ENCODE results near the gene KLK11.

Gene KLK11

GRCh38 chr19:51027126-51027806 lies 850 bp upstream of the KLK11 start:
- FAIRE-seq = no peak

DNA sequence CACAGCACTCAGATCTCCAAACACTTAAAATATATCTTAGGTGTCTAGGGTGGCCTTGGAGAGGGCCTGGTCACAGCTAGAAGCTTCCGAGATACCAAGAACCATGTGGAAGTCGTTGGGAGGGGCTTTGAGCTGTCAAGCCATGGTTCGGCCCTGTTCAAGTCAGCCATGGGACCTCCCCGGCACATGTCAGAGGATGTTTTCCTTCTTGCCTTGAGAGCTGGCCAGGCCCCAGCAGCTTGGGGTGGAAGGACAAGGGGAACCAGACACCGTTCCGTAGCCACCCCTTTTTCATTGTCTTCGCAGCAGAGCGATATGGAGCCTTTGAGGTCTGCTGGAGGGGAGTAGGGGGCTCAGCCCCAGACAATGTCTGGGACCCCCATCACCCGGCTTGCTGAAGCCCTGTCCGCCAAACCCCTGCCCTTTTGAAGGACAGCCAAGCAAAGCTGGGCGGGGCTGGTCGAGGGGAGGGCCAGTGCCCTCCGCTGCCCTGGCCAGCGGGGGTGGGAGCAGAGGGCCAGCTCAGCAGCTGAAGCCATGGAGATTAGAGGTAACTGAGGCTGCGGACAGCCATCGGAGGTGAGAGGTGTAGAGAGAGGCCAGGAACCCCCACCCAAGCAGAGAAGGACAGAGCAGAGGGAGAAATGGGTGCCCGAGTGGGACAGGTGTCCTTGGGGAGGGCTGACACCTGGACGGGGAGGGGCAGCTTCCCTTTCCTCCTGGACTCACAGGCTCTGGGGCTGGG lies 435 bp downstream of the KLK11 start:
- no peak for FAIRE-seq

DNA sequence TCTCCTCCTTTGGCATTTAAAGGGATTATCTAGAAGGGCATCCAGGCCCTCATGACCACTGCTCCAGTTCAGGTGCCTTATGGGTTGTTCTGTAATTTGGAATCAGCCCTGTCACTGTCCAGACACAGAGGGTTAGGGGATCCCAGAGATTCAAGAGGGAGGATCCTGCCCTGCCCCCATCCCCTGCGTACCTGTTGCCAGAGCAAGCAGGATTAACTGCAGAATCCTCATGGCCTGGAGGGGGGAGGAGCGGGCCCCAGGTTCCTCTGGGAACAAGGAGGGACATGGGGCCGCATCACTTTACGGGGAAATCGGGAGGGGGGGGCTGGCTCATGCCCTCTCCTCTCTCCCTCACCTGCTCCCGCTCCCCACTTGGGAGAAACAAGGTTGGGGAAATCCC lies 1.0 kb downstream of the KLK11 start:
- no peak for FAIRE-seq

GRCh38 chr19:51024924-51025323 lies 1.5 kb downstream of the KLK11 start:
- no peak for FAIRE-seq

DNA sequence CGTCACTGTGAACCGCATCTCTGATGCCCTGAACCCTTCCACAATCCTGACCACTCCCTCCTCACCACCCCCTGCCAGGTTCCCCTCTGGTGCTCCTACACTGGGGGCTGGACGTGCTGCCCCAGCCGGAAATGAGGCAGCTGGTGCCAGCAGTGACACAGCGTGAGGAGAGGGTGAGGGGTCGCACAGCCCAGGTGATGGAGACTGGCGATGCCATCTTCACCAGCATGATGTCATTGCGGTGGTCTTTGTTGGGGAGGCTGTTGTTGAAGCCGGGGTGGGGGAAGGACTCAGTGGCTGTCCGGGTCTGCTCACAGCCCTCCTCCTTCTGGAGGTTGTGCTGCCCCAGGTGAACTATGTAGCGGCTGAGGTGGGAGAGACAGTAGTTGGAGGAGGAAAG lies 2.5 kb downstream of the KLK11 start:
- FAIRE-seq = no peak

GRCh38 chr19:51022526-51022925 lies 3.9 kb downstream of the KLK11 start:
- no peak for FAIRE-seq

DNA sequence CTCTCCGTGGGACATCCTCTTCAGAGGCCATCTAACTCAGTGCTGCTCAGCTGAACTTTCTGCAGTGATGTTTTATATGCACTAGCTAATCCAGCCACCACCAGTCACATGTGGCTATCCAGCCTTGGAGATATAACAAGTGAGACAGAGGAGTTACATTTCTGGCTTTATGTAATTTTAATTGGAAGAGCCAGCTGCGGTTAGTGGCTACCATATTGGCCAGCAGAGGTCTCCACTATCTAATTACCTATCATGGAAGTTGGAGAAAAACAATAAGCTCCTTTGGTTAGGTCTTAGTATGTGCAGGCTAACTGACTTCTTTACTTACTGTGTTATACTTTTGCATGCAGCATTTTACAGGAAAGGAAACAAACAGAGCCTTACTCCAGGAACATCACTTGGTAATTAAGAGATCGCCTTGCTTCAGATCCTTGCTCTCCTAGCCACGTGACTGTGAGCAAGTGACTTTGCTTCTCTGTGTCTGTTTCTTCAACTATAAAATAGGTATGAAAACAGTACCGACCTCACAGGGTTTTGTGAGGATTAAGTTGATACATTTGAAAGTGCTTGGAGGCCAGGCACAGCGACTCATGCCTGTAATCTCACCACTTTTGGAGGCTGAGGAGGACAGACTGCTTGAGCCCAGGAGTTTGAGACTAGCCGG lies 5.3 kb downstream of the KLK11 start:
- FAIRE-seq = no peak

DNA sequence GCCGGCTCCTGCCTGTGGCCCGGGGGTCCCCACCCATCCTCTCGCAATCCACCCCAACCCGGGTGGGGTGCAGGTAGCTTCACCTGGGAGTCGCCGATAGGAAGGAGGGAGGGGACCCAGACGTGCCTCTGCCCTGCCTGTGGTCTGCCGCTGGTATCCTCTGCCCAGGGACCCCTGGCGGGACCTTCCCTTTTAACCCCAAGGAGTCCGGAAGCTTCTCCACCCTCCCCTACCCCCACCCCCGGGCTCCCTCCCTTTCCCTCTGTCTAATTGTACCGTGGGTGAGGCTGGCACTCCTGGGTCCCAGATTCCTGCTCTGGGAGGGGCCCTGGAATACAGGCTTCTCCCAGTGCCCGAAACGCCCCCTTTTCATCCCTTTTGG lies 6.9 kb downstream of the KLK11 start, which contains the start of gene KLK10:
Gene KLK10, minus strand, starts transcription at position 166 of the 382 bp plus-strand sequence. CDS start 579 bp downstream, outside the sequence.
- FAIRE-seq = no peak

DNA sequence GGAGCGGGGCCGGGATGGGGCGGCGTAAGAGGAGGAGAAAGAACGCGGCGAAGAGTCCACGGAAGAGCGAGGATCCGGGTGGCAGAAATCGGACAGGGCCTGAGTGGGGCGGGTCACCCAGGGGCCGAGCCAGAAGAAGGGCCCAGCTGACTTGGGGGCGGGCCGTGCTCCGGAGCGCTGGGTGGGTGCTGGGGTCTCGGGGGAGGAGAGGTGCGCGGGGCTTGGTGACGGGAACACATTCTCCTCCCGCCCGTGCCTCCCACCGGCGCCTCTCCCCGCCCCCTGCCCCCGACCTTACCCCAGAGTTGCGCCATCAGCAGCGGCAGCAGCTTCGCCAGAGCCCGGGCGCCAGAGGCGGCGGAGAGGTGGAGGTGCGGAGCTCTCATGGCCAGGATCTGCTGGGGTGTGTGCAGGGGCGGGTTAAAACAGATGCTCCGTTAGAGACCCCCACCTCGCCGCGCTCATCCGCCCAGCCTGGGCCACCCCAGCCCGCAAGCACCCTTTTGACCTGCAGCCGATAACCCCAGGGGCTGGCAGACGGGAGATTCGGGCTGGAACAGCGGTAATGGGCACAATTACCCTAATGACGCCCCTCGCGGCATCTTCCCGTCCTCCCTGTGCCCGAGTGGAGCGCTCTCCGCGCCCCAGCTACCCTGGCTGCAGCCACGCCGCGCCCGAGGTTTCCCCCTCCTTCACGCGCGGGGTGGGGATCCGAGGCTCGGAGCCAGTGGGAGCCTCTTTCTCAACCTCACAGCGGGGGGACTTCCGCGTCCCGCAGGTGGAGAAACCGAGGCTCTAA lies 7.5 kb downstream of the KLK11 start:
- FAIRE-seq = no peak

DNA sequence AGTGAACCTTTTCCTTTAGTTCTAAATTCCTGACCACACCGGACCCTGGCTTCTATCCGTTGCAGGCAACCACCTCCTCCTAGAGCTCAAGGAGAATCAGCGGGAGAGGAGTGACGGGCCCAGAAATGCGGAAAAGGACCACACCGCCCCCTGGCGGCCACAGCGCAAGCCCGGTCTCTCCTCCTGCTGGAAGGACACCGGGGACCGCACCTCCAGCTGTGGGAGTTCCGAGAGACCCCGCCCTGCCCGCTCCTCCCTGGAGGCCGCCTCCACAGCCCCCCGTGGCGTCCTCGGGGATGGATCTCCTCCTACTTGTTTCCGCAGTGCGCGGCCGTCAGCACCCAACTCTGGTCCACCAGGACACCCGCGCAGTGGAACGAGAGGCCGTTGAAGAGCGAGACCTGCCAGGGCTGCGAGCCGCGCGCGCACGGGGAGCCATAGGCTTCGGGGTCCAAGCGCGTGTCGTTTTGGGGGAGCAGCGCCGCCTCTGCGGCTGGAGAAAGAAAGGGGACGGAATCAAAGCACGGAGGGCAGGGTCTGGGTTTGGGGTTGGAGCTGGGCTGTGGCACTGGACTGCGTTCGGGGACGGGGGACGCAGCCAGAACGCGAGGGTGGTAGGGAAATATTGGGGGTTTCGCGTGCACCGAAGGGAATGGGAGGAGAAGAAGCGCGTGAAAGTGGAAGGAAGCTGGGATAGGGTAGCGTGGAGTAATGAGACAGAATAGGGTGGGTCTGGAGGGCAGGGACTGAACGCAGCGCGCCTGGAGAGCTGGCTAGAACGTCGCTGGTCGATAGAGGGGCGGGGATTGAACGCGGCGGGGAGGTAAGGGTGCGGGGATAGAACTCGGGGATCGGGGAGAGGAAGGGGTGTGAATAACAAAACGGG lies 9.4 kb downstream of the KLK11 start:
- no peak for FAIRE-seq

DNA sequence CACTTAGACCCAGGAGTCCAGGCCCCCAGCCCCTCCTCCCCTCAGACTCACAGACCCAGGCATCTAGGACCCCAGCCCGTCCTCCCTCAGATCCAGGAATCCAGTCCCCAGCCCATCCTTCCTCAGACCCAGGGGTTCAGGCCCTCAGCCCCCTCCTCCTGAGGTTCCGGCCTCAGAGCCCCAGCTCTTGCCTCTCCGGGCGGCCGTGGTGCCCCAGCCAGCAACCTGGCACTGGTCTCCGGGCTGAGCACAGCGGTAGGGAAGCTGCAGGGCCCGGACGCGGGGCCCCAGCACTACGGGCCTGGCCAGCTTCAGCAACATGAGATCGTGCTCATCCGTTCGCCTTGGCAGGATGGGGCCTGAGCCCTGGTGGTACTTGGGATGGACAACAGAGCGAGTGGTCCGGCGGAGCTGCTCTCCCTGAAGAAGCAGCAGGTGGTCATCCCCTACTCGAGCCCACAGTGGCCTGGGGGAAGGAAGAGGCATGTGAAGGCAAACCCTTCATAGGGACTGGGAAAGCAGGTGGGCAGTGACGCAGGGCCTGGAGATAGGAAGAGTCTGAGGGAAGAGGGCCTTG lies 10.6 kb downstream of the KLK11 start:
- no peak for FAIRE-seq

DNA sequence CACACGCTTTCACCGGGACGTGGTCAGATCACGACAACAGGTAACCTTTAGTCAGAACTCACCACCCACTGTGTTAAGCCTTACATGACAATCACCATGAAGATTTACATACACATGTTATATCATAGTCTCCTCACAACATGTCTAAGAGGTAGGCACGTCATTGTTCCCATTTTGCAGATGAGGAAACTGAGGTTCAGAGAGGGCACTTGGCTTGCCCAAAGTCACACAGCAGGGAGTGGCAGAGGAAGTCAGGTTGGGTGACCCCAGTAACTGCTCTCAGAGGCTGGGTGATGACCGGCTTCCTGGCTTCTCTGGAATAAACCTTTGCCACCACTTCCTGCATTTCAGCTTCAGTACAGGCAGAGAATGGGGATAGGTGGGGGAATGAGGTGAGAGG lies 12.2 kb downstream of the KLK11 start:
- no peak for FAIRE-seq

DNA sequence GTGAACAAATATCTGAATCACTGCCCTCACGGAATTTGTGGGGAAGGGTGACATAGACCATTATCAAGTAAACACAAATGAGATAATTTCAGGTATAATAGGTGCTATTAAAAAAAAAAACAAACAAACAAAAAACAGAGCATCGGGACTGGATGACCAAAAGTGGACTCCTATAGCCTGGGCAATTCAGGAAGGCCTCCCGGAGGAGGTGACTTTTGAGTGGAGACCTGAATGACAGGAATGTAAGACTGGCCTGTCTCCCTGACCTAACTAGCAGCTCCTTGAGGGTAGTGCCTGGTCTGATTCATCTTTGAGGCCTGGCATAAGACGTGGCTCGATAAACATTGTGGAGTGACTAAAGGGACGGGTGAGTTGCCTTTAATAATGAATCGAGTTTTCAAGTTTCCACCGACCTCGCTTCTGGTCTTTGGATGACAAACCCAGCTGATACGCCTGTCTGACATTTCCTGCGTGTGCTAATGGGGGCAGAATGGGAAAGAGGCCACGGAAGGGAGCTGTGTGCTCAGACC lies 13.7 kb downstream of the KLK11 start:
- FAIRE-seq = no peak

DNA sequence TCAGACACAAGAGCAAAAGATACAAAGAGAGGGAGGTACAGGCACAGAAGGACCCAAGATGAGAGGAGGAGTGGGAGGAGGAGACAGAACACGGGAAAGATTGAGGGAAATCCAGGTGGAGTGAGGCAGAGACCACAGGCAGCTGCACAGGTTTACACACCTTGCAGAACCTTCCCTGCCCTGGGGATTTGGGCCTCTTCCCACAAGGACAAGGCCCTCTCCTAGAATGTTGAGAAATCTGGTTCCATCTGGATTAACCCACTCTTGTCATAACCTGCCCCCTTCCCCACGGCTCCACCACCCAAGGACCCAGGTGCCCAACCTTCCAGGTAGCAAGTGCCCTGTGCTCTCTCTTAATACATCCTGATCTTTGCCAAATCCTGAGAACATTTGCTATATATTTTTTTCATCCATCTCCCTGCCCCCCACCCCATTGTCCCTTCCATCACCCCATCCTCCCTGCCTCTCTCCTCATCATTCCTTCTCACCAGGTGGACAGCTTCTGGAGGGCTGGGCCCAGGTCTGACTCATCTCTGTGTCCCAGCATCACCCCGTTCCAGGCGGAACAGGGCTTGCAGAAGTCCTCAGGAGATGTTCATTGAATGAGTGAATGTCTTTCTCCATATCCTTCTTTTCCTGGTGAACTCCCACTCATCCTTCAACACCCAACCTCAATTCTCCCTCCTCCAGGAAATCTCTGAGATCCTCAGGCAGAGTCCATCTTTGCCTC lies 16.2 kb downstream of the KLK11 start:
- FAIRE-seq = no peak

GRCh38 chr19:51009061-51009891 lies 17.1 kb downstream of the KLK11 start:
- no peak for FAIRE-seq

- no peak for FAIRE-seq
These were observed 18.9 kb downstream of the KLK11 start for GRCh38 chr19:51007488-51007887.

- FAIRE-seq = no peak
These were observed 20.0 kb downstream of the KLK11 start for GRCh38 chr19:51006406-51006805.

GRCh38 chr19:51005248-51005647 lies 21.2 kb downstream of the KLK11 start:
- FAIRE-seq = no peak

- no peak for FAIRE-seq
These were observed 23.1 kb downstream of the KLK11 start for GRCh38 chr19:51003316-51003715.
